CD4-positive, alpha-beta T cell treated with Interleukin-6 at 100 ng/mL for 8 hours (primary cell): ENCODE results near the gene TMEM269.
"Not testable (repeated sequence)": the region's sequence is repeated elsewhere in the genome, so short reads cannot be mapped to it uniquely, and the experiment has no call there.

Experiments used
- DNase-seq: peaks from one replicate; pipeline ENCODE4 v3.0.0-alpha.2; 2020; ENCODE audit warnings: mixed read lengths, low spot score

The TMEM269 gene

GRCh38 chr1:42776502-42776901 is 8.3 kb upstream of the TMEM269 start:
- DNase-seq = no peak

GRCh38 chr1:42777852-42778251 is 6.9 kb upstream of the TMEM269 start:
- peak; percentile 34 for DNase-seq

GRCh38 chr1:42779725-42780124 is 5.1 kb upstream of the TMEM269 start:
- DNase-seq = no peak

GRCh38 chr1:42780176-42780575 is 4.6 kb upstream of the TMEM269 start:
- no peak for DNase-seq

GRCh38 chr1:42783092-42783491 is 1.7 kb upstream of the TMEM269 start:
- no peak for DNase-seq

GRCh38 chr1:42784547-42784945 is 245 bp upstream of the TMEM269 start:
- no peak for DNase-seq

GRCh38 chr1:42786097-42786496 is 1.3 kb downstream of the TMEM269 start:
- DNase-seq = no peak

GRCh38 chr1:42788021-42788420 is 3.2 kb downstream of the TMEM269 start:
- DNase-seq = no peak

GRCh38 chr1:42793824-42794223 is 9.0 kb downstream of the TMEM269 start:
- no peak for DNase-seq

- DNase-seq = no peak
Measured at GRCh38 chr1:42797414-42797813, 12.6 kb downstream of the TMEM269 start.

- DNase-seq = no peak
Measured at GRCh38 chr1:42797979-42798378, 13.2 kb downstream of the TMEM269 start.

GRCh38 chr1:42801832-42802473 is 17.2 kb downstream of the TMEM269 start:
- no peak for DNase-seq

- no peak for DNase-seq
Measured at GRCh38 chr1:42806171-42806570, 21.4 kb downstream of the TMEM269 start.

- no peak for DNase-seq
Measured at GRCh38 chr1:42806593-42806992, 21.8 kb downstream of the TMEM269 start.

- no peak for DNase-seq
Measured at GRCh38 chr1:42807056-42807668, 22.4 kb downstream of the TMEM269 start.

- not testable (repeated sequence) for DNase-seq
Measured at GRCh38 chr1:42814815-42815214, 30.0 kb downstream of the TMEM269 start.

- DNase-seq = no peak
Measured at GRCh38 chr1:42815941-42816584, 31.3 kb downstream of the TMEM269 start.

- peak; percentile 94 for DNase-seq
Measured at GRCh38 chr1:42816585-42817439, 32.0 kb downstream of the TMEM269 start, which contains the start of the genes ERMAP and SVBP. TSS of gene ERMAP (plus strand) at chr1:42817122. CDS start at chr1:42830449, 13,327 bp downstream. TSS of gene SVBP (minus strand) at chr1:42817397. CDS start at chr1:42816544, 853 bp downstream.

- no peak for DNase-seq
Measured at GRCh38 chr1:42817440-42817767, 32.6 kb downstream of the TMEM269 start.

GRCh38 chr1:42817976-42818375 is 33.2 kb downstream of the TMEM269 start:
- no peak for DNase-seq

GRCh38 chr1:42820813-42821212 is 36.0 kb downstream of the TMEM269 start:
- DNase-seq = no peak

- DNase-seq = no peak
Measured at GRCh38 chr1:42821690-42822089, 36.9 kb downstream of the TMEM269 start.
